ENCODE data around the gene TTC12. TPM values are rescaled to one million over a fixed set of nuclear protein-coding genes. Genes with fewer than 3 reads are reported as not detected.
A peak's percentile ranks its signal among the peaks of the same experiment; 100 is the strongest.

Gene TTC12
- total and polyA plus RNA-seq, 2 of the 8 experiments (the other 6 are each of a cell fraction or from before 2014, with no cell fraction given) = 4.7 to 9.0 TPM

- Histone ChIP-seq H3K79me1 (ENCODE audit: low read depth, low read length) (no peaks in the 10 kb centered on the region), H3K9me3 (ENCODE audit: insufficient read depth in 2 of 2, low read depth in 1 of 2, low read length in 1 of 2) (no peaks in the 10 kb centered on the region), H4K20me1 (replicated peaks in 1 of 2; ENCODE audit: control insufficient read depth in 1 of 2, insufficient read depth in 2 of 2, low read length in 2 of 2) (no peaks in the 10 kb centered on the region), H3K18ac (ENCODE audit: extremely low read depth, low read length) (no peak overlapping the region), H3K4ac (replicated peaks; ENCODE audit: insufficient read length, low read depth, low read length) (no peak overlapping the region), H4K8ac (ENCODE audit: extremely low read depth, insufficient read depth, low read length) (peak overlapping the region; percentile 72; the same call in 1 of the 2 replicates), H3K23ac (ENCODE audit: insufficient read length) (no peak overlapping the region), H3K56ac (replicated peaks; ENCODE audit: insufficient read length, low read depth, low read length) (no peak overlapping the region), H3K27ac (ENCODE audit: low read depth, low read length) (no peak overlapping the region), H3K27me3 (replicated peaks in 1 of 4; ENCODE audit: control insufficient read depth in 3 of 4, extremely low read depth in 1 of 4, insufficient read depth in 3 of 4, low read length in 3 of 4) (no peaks in the 10 kb centered on the region), H3K23me2 (ENCODE audit: low read depth, low read length) (no peaks in the 10 kb centered on the region), H3K4me1 (replicated peaks in 1 of 4; ENCODE audit: control insufficient read depth in 3 of 4, insufficient read depth in 4 of 4, low read length in 3 of 4) (peaks cover 0 to 3% (median 0%) of the 10 kb centered on the region in 4 experiments; a peak in 1 of 7 replicates), H3K4me3 (ENCODE audit: extremely low read depth in 1 of 4, insufficient read depth in 2 of 4, low read depth in 3 of 4, low read length in 4 of 4) (no peak overlapping the region), H3K79me2 (ENCODE audit: control insufficient read depth in 1 of 2, insufficient read depth in 2 of 2, low read length in 2 of 2) (no peaks in the 10 kb centered on the region), H2BK20ac (ENCODE audit: low read length) (no peak overlapping the region), H2AK5ac (ENCODE audit: low read depth, low read length) (no peak overlapping the region), H4K91ac (replicated peaks; ENCODE audit: insufficient read length, low read length) (no peak overlapping the region), H3K9ac (replicated peaks in 1 of 4; ENCODE audit: extremely low read depth in 1 of 4, low read depth in 3 of 4, low read length in 3 of 4) (no peak overlapping the region), H2BK120ac (replicated peaks; ENCODE audit: low read depth, low read length) (no peak overlapping the region), H3K14ac (ENCODE audit: insufficient read length) (no peak overlapping the region), H3K4me2 (ENCODE audit: insufficient read depth in 1 of 2, low read depth in 2 of 2, low read length in 2 of 2) (no peak overlapping the region), H2BK5ac (ENCODE audit: low read depth, low read length) (no peak overlapping the region), H3K36me3 (ENCODE audit: control insufficient read depth in 2 of 4, insufficient read depth in 4 of 4, low read length in 3 of 4) (no peaks in the 10 kb centered on the region), H2BK15ac (ENCODE audit: low read length) (no peak overlapping the region), H2BK12ac (ENCODE audit: low read depth, low read length) (no peak overlapping the region), H4K5ac (ENCODE audit: insufficient read length, low read depth, low read length) (no peak overlapping the region), H2AFZ (ENCODE audit: low read length) (no peak overlapping the region)
- no peak for DNase-seq (ENCODE audit: low read depth in 1 of 2, low spot score in 2 of 2)
- no peak for FAIRE-seq
- 95% methylated on average over 13 of the region's 13 CpGs; no CpG with 5 or more reads in 1 of the 2 experiments for WGBS, 2 experiments (ENCODE audit: extremely low coverage in 1 of 2, insufficient coverage in 1 of 2, insufficient read length in 1 of 2, insufficient replicate concordance in 2 of 2, low coverage in 1 of 2, low lambda C conversion rate in 2 of 2, missing lambda C conversion rate in 1 of 2)
- CTCF ChIA-PET (ENCODE audit: partially characterized antibody) = interaction anchor here (1.4 to 1.5 kb wide), 2 partner anchors 21 to 700 kb away, joined by 3 read pairs; no protein-coding TSS in a partner anchor
- POLR2A ChIA-PET (ENCODE audit: partially characterized antibody) = no interaction called here
- TF ChIP-seq HDAC2 (IDR thresholded peaks at IDR 0.05; ENCODE audit: borderline replicate concordance in 1 of 2, low read depth in 2 of 2, low read length in 2 of 2) = no peak
- no peak for TF ChIP-seq NANOG (IDR thresholded peaks at IDR 0.05; ENCODE audit: insufficient read depth, low read depth, low read length, poor library complexity, severe bottlenecking)
- no peak for TF ChIP-seq RFX5 (IDR thresholded peaks at IDR 0.05; ENCODE audit: borderline replicate concordance, low read depth, low read length)
- no peak for TF ChIP-seq TBP (IDR thresholded peaks at IDR 0.05; ENCODE audit: low read depth, low read length)
- TF ChIP-seq EGR1 (IDR thresholded peaks at IDR 0.05; ENCODE audit: borderline replicate concordance, low read depth, low read length) = no peak
- TF ChIP-seq SP2 (IDR thresholded peaks at IDR 0.05; ENCODE audit: low read length) = no peak
- TF ChIP-seq SIX5 (IDR thresholded peaks at IDR 0.05; ENCODE audit: low read depth, low read length) = no peak
- no peak for TF ChIP-seq BCL11A (IDR thresholded peaks at IDR 0.05; ENCODE audit: low read depth in 2 of 2, low read length in 2 of 2)
These were observed 44.3 kb upstream of the TTC12 start for GRCh38 chr11:113270080-113270479.
